CD4-positive, alpha-beta T cell (primary cell): ENCODE data around the gene SLC39A8. TPM values are rescaled to one million over a fixed set of nuclear protein-coding genes. Genes with fewer than 3 reads are reported as not detected.

ENCODE experiments used
- ATAC-seq: fragments of 200-7000 bp; cut with Tn5 transposase; one replicate; pipeline ENCODE4 v1.10.0; 2022; ENCODE audit warnings: mild to moderate bottlenecking; ENCODE audit not compliant: poor library complexity
- CTCF ChIA-PET: fragments of 350-600 bp; sonication (Branson Sonifier 250); formaldehyde crosslinking; loops from one replicate; lab custom pipeline; 2021; ENCODE audit warnings: antibody characterized with exemption, inconsistent platforms; lab: Charles Lee
- POLR2A ChIA-PET: fragments of 350-600 bp; sonication (Branson Sonifier 250); formaldehyde crosslinking; loops from one replicate; lab custom pipeline; 2021; ENCODE audit warnings: antibody characterized with exemption, inconsistent platforms; lab: Charles Lee
- DNase-seq, 14 experiments: peaks; one replicate each; pipeline ENCODE4 v3.0.0-alpha.2; 2013 to 2020; ENCODE audit warnings: mixed read lengths in 2 of 14
- H3K27ac ChIP-seq, 2 donors: one replicate each; pipeline versions ENCODE4 v1.5.1 to v1.7.0; 2013; ENCODE audit warnings: low read length in 2 of 2, low read depth in 1 of 2, mild to moderate bottlenecking in 1 of 2
- H3K27me3 ChIP-seq, 2 experiments: 1 replicate in 1 of 2; 2 replicates in 1 of 2; pipeline versions ENCODE4 v1.6.1 to v1.7.0; 2013; ENCODE audit warnings: low read length in 2 of 2, control low read depth in 1 of 2, mild to moderate bottlenecking in 1 of 2, moderate library complexity in 1 of 2; ENCODE audit not compliant: insufficient read depth in 2 of 2, control insufficient read depth in 1 of 2
- H3K36me3 ChIP-seq: one replicate; pipeline ENCODE4 v1.6.1; 2013; ENCODE audit warnings: low read length, control low read depth; ENCODE audit not compliant: insufficient read depth
- H3K4me1 ChIP-seq: one replicate; pipeline ENCODE4 v1.6.1; 2013; ENCODE audit warnings: low read length, control low read depth; ENCODE audit not compliant: insufficient read depth
- H3K4me3 ChIP-seq: one replicate; pipeline ENCODE4 v1.5.1; 2013; ENCODE audit warnings: mild to moderate bottlenecking, low read length, moderate library complexity
- H3K9me3 ChIP-seq, 2 experiments: 1 replicate in 1 of 2; 2 replicates in 1 of 2; pipeline versions ENCODE4 v1.6.1 to v1.7.0; 2013; ENCODE audit warnings: low read length in 2 of 2, mild to moderate bottlenecking in 2 of 2, control low read depth in 1 of 2, moderate library complexity in 1 of 2; ENCODE audit not compliant: control insufficient read depth in 1 of 2, insufficient read depth in 1 of 2
- H3K27ac Mint-ChIP-seq: one replicate; pipeline ENCODE4 v1.8.0; 2020; ENCODE audit warnings: mixed read lengths
- H3K27me3 Mint-ChIP-seq: one replicate; pipeline ENCODE4 v1.8.0; 2021; ENCODE audit warnings: mixed read lengths
- H3K36me3 Mint-ChIP-seq: one replicate; pipeline ENCODE4 v1.8.0; 2021; ENCODE audit warnings: low read depth, mixed read lengths
- H3K4me1 Mint-ChIP-seq: one replicate; pipeline ENCODE4 v1.8.0; 2021; ENCODE audit warnings: low read depth, mixed read lengths
- H3K4me3 Mint-ChIP-seq: one replicate; pipeline ENCODE4 v1.8.0; 2020; ENCODE audit warnings: mild to moderate bottlenecking, mixed read lengths
- H3K9me3 Mint-ChIP-seq: one replicate; pipeline ENCODE4 v1.8.0; 2020; ENCODE audit warnings: mixed read lengths
- CTCF ChIP-seq: fragments of 200-600 bp; IDR thresholded peaks from one replicate; pipeline ENCODE4 v1.8.0; 2022; ENCODE audit warnings: antibody characterized with exemption, mild to moderate bottlenecking
- intact Hi-C, 2 experiments: fragments of 100-400 bp; cut with DNase I in 1 of 2; cut with micrococcal nuclease in 1 of 2; formaldehyde crosslinking; loops; one replicate each; pipeline versions ENCODE4 v1.15.1 to v1.9.0; 2023 to 2025; cut with DNase I, micrococcal nuclease
- total RNA-seq, 174 experiments: library from RNA in 2 of 174; stranded (reverse) in 2 of 174; gene quantifications; one replicate each; pipeline ENCODE4 v1.2.3 and lab custom pipeline; 2021 to 2026

SLC39A8 gene
- total RNA-seq, 2 experiments from 2014 or later: 17.9 to 18.0 TPM

DNA sequence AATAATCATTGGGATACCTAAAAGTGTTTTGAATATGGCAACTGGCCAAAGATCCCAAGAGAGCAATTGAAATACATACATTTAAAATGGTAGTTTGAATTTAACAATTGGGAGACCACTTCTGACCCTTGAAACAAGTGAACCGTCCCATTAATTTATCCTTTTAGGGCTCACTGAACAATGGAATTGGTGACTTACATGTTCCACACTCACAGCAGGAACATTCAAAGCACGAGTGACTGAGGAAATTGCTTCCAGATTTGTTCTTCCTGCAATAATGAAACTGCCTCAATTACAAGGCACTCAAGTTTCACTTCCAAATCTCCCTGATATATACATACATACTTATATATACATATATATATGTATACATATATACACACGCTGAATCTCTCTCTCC lies 20.6 kb downstream of the SLC39A8 start:
- no peaks in the 10 kb centered on the region for H3K9me3 ChIP-seq
- no peak for ATAC-seq
- no peaks in the 10 kb centered on the region for H3K27me3 Mint-ChIP-seq
- ChIA-PET POLR2A (no interaction called here), CTCF (no interaction called here)
- H3K27me3 ChIP-seq: no peaks in the 10 kb centered on the region
- H3K9me3 Mint-ChIP-seq: no peaks in the 10 kb centered on the region
- DNase-seq: no peak
- H3K4me1 ChIP-seq: no peaks in the 10 kb centered on the region
- H3K4me3 ChIP-seq: no peak overlapping the region
- H3K4me3 Mint-ChIP-seq: no peak overlapping the region
- peaks cover 2% of the 10 kb centered on the region for H3K36me3 Mint-ChIP-seq
- H3K4me1 Mint-ChIP-seq: peaks cover 42% of the 10 kb centered on the region
- intact Hi-C loops: no loop called here
- no peak for TF ChIP-seq CTCF
- H3K27ac Mint-ChIP-seq: no peak overlapping the region
- H3K27ac ChIP-seq: no peak overlapping the region
- no peaks in the 10 kb centered on the region for H3K36me3 ChIP-seq

GRCh38 chr4:102322736-102323135 lies 22.5 kb downstream of the SLC39A8 start:
- Mint-ChIP-seq H3K4me1 (peaks cover 40% of the 10 kb centered on the region), H3K9me3 (no peaks in the 10 kb centered on the region), H3K27me3 (no peaks in the 10 kb centered on the region), H3K4me3 (no peak overlapping the region), H3K36me3 (peaks cover 3% of the 10 kb centered on the region), H3K27ac (no peak overlapping the region)
- Histone ChIP-seq H3K27ac (no peak overlapping the region), H3K4me1 (no peaks in the 10 kb centered on the region), H3K36me3 (no peaks in the 10 kb centered on the region), H3K4me3 (no peak overlapping the region), H3K27me3 (no peaks in the 10 kb centered on the region), H3K9me3 (no peaks in the 10 kb centered on the region)
- intact Hi-C loops: no loop called here
- TF ChIP-seq CTCF: no peak
- DNase-seq (no peak), ATAC-seq (no peak)
- ChIA-PET POLR2A (interaction anchor here (1.3 kb wide), 1 partner anchor 22 kb away, joined by 5 read pairs; the partner anchor contains the start of gene SLC39A8), CTCF (interaction anchor here (1.1 kb wide), 1 partner anchor 23 kb away, joined by 3 read pairs; no protein-coding TSS in a partner anchor)

DNA sequence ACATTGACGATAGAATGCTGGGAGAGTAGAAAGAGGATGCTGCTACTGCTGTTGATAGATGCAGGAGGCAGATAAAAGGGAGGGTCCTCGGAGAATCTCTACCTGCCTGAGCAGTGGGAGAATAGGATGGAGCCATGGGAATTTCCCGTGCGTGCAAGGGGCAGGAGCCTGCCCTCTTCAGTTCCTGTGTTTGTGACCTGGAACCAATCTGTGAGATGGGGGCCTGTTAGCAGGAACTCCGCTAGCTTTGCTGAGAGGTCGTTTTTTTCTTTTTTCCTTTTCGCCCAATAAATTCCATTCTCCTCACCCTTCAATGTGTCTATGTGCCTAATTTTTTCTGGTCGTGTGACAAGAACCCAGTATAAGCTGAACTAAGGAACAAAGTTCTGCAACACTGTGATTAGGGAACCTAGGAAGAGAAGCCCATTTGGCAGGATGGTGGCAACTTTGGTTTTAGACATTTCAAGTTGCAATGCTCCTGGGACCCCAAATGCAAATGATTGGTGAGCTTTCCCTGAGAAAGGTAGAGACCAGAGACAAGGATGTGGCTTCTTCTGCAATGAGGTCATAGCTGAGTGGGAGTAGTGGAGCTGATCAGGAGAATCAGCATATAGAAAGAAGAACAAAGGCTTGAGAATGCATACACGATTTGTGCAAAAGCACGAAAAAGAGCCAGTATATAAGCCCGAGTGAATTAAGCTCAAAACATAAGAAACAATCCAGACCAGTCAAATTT lies 23.9 kb downstream of the SLC39A8 start:
- intact Hi-C loops: no loop called here
- Histone ChIP-seq H3K4me1 (no peaks in the 10 kb centered on the region), H3K9me3 (no peaks in the 10 kb centered on the region), H3K27ac (no peak overlapping the region), H3K27me3 (no peaks in the 10 kb centered on the region), H3K4me3 (no peak overlapping the region), H3K36me3 (peaks cover 4% of the 10 kb centered on the region)
- TF ChIP-seq CTCF: no peak
- H3K36me3 Mint-ChIP-seq: peaks cover 3% of the 10 kb centered on the region
- peaks cover 31% of the 10 kb centered on the region for H3K4me1 Mint-ChIP-seq
- no peak for ATAC-seq
- H3K27me3 Mint-ChIP-seq: no peaks in the 10 kb centered on the region
- H3K9me3 Mint-ChIP-seq: no peaks in the 10 kb centered on the region
- no peak overlapping the region for H3K27ac Mint-ChIP-seq
- CTCF ChIA-PET: interaction anchor here (0.5 kb wide), 1 partner anchor 263 kb away, joined by 3 read pairs; no protein-coding TSS in a partner anchor
- POLR2A ChIA-PET: interaction anchor here (1.1 to 1.3 kb wide), 2 partner anchors 17 to 24 kb away, joined by 3 to 5 read pairs; partner anchors contain the start of gene SLC39A8
- no peak for DNase-seq
- H3K4me3 Mint-ChIP-seq: no peak overlapping the region
